Measurements from ENCODE around the gene SIGLEC10. TPM values are rescaled to one million over a fixed set of nuclear protein-coding genes. Genes with fewer than 3 reads are reported as not detected.

SIGLEC10 gene
- total and polyA plus RNA-seq, 9 of the 15 experiments (the other 6 are each of a cell fraction or from before 2014, with no cell fraction given) = 0.10 to 1.8 (median 0.82) TPM

- TF ChIP-seq YY1 (IDR thresholded peaks at IDR 0.05; ENCODE audit: borderline replicate concordance in 1 of 3, control insufficient read depth in 1 of 3, extremely low read depth in 1 of 3, insufficient read depth in 3 of 3, insufficient read length in 1 of 3, insufficient replicate concordance in 2 of 3, low read depth in 1 of 3, low read length in 2 of 3) (peak in 1 of 3 experiments; percentile 16), ZNF354B (CRISPR knock-in tag; IDR thresholded peaks at IDR 0.05) (no peak), HDGF (IDR thresholded peaks at IDR 0.05) (no peak), FOXJ2 (tag; IDR thresholded peaks at IDR 0.05) (no peak), MBD1 (CRISPR knock-in tag; IDR thresholded peaks at IDR 0.05) (no peak), ZFP1 (CRISPR knock-in tag; IDR thresholded peaks at IDR 0.05) (no peak), KDM1A (IDR thresholded peaks at IDR 0.05) (no peak), PTBP1 (IDR thresholded peaks at IDR 0.05; ENCODE audit: low read depth, low read length) (no peak)
These were observed 52.1 kb downstream of the SIGLEC10 start (continued) for GRCh38 chr19:51365211-51365964.

Measured in K562 (cell line).